Heart left ventricle (tissue), 16 donors: ENCODE results near the gene OMA1. TPM values are rescaled to one million over a fixed set of nuclear protein-coding genes. Genes with fewer than 3 reads are reported as not detected.
"Not testable (repeated sequence)": the region's sequence is repeated elsewhere in the genome, so short reads cannot be mapped to it uniquely, and the experiment has no call there.

Experiments used
- ATAC-seq, 4 donors: fragments of 200-7000 bp; cut with Tn5 transposase; one replicate each; pipeline ENCODE4 v1.9.1; 2020 to 2022; ENCODE audit warnings: moderate library complexity in 4 of 4, mild to moderate bottlenecking in 3 of 4, moderate number of reproducible peaks in 1 of 4
- DNase-seq, 5 donors: peaks; one replicate each; pipeline ENCODE4 v3.0.0-alpha.2; 2020
- H3K27ac ChIP-seq, 12 donors: fragments of 200-600 bp; sonication (generic) in 4 of 12; one replicate each; pipeline versions ENCODE4 v1.5.0 to v1.8.0; 2016 to 2022; ENCODE audit warnings: mild to moderate bottlenecking in 2 of 12
- H3K27me3 ChIP-seq, 9 donors: fragments of 200-600 bp; sonication (generic) in 2 of 9; one replicate each; pipeline versions ENCODE4 v1.5.1 to v1.8.0; 2016 to 2022; ENCODE audit warnings: mild to moderate bottlenecking in 3 of 9
- H3K36me3 ChIP-seq, 9 donors: fragments of 200-600 bp; sonication (generic) in 2 of 9; one replicate each; pipeline versions ENCODE4 v1.5.0 to v1.8.0; 2018 to 2022; ENCODE audit warnings: mild to moderate bottlenecking in 2 of 9
- H3K4me1 ChIP-seq, 12 donors: fragments of 200-600 bp; sonication (generic) in 4 of 12; one replicate each; pipeline versions ENCODE4 v1.5.0 to v1.8.0; 2016 to 2022; ENCODE audit warnings: mild to moderate bottlenecking in 3 of 12
- H3K4me3 ChIP-seq, 12 donors: fragments of 200-600 bp; sonication (generic) in 4 of 12; one replicate each; pipeline versions ENCODE4 v1.5.0 to v1.8.0; 2017 to 2022; ENCODE audit warnings: mild to moderate bottlenecking in 9 of 12, moderate library complexity in 4 of 12
- H3K9me3 ChIP-seq, 12 donors: fragments of 200-600 bp; sonication (generic) in 4 of 12; one replicate each; pipeline versions ENCODE4 v1.5.0 to v1.8.0; 2016 to 2022; ENCODE audit warnings: mild to moderate bottlenecking in 1 of 12
- POLR2A ChIP-seq, 2 donors: fragments of 450-650 bp; IDR thresholded peaks; one replicate each; pipeline ENCODE4 v1.6.1; 2017; ENCODE audit warnings: antibody characterized with exemption in 2 of 2, mild to moderate bottlenecking in 2 of 2, moderate library complexity in 2 of 2
- WGBS, 4 donors: extraction: QIAGEN DNeasy Blood & Tissue Kit in 2 of 4; methylation state at CpG; one replicate each; pipeline versions ENCODE4 v1.1.5 to v1.1.7; 2013 to 2018; 5-methylcytosine and 5-hydroxymethylcytosine counted together
- intact Hi-C, 10 donors: fragments of 100-400 bp; cut with DNase I; formaldehyde crosslinking; loops; one replicate each; pipeline versions ENCODE4 v1.11.1 to v1.14.2; 2022
- polyA plus RNA-seq, 2 donors: library from polyadenylated mRNA; stranded (reverse); fragments of 200-250 nt; gene quantifications; one replicate each; pipeline ENCODE4 v1.2.3, GENCODE V29; 2013
- total RNA-seq, 9 donors: library from RNA; depleted of rRNA in 2 of 9; stranded (reverse); fragments of >200 nt in 2 of 9; fragmentation: NEBNext Ultra II Directional in 3 of 9; extraction: Animal tissue kit (Norgen Biotek cat#: 25700) in 3 of 9; gene quantifications; one replicate each; pipeline versions ENCODE4 v1.1.0 to v1.2.4, GENCODE V29; 2016 to 2023
- TF ChIP-seq, protein P1 (sequence below), 12 donors: fragments of 200-600 bp; sonication (generic) in 4 of 12; IDR thresholded peaks; one replicate each; pipeline versions ENCODE4 v1.5.0 to v1.8.0; 2018 to 2022; ENCODE audit warnings: antibody characterized with exemption in 12 of 12, mild to moderate bottlenecking in 5 of 12
- donor health status: ischemic (EF 13 %, LVEDD 7.1; RV severe dilation, severe dysfunction).
- donor health status: healthy with polysubstance abuse.
- donor health status: DM: no; HTN: yes; CAD: no.
- donor health status: DM: no; HTN: no; CAD: no.
- donor health status: ischemic (EF 25% LVEDD 6.9; RV normal size, moderate dysfunction).
- donor health status: ischemic (EF 25% LVEDD 5.7; RV mildly dilated, moderate dysfunction).
- donor health status: healthy.
- donor health status: DM: yes; HTN: yes; CAD: no.
- donor health status: ischemic (EF 35%, LVEDD 5.7; RV mildly dilated, moderate dysfunction).
- donor health status: nonischemic (EF 11% LVEDD 7.7; RV severe dilation, severe dysfunction).
- donor health status: DM: yes; HTN: yes; CAD: no.
- donor health status: PGD.
- donor health status: ischemic (EF 29% LVEDD 5.4; RV normal size, mild dysfunction).
- donor health status: nonischemic (EF 23%, LVEDD 6.1; RV moderate dilation, normal function).

Gene OMA1
- total and polyA plus RNA-seq, 11 donors = 9.6 to 44.5 (median 28.2) TPM

DNA sequence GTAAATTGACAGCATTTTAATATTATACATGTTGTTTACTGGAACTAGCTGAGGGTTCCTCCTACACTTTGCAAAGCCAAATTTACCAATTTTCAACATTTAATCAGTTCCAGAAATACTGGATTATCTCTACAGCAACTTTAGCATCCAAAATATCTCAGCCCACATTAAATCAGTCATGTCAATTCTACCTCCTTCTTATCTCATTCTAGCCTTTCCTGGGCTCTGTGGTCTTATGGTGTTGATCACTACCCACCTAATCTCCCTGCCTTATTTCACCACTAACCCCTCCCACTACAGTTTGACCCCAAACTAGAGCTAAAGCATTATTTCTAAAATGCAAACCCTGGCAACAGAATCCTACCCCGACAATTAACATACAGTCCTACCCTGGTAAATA, 3.3 kb downstream of the OMA1 start:
- ATAC-seq (no peak), DNase-seq (no peak)
- no peak for TF ChIP-seq POLR2A (IDR thresholded peaks at IDR 0.05)
- TF ChIP-seq, protein P1, sequence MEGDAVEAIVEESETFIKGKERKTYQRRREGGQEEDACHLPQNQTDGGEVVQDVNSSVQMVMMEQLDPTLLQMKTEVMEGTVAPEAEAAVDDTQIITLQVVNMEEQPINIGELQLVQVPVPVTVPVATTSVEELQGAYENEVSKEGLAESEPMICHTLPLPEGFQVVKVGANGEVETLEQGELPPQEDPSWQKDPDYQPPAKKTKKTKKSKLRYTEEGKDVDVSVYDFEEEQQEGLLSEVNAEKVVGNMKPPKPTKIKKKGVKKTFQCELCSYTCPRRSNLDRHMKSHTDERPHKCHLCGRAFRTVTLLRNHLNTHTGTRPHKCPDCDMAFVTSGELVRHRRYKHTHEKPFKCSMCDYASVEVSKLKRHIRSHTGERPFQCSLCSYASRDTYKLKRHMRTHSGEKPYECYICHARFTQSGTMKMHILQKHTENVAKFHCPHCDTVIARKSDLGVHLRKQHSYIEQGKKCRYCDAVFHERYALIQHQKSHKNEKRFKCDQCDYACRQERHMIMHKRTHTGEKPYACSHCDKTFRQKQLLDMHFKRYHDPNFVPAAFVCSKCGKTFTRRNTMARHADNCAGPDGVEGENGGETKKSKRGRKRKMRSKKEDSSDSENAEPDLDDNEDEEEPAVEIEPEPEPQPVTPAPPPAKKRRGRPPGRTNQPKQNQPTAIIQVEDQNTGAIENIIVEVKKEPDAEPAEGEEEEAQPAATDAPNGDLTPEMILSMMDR (IDR thresholded peaks at IDR 0.05) = no peak
- 81 to 93% (median 87%) methylated on average over 1 of the region's 1 CpG for WGBS, 4 donors
- no peak overlapping the region for H3K27ac ChIP-seq
- peaks cover 0 to 18% (median 11%) of the 10 kb centered on the region in 12 donors for H3K4me1 ChIP-seq
- no peak overlapping the region for H3K4me3 ChIP-seq
- intact Hi-C loops = loop anchor here in 8 of 10 donors (10.0 kb wide), 3 partner anchors 112 to 1118 kb away; partner anchors contain the start of gene DAB1 (in 2 of the 8)
- no peaks in the 10 kb centered on the region for H3K27me3 ChIP-seq
- H3K9me3 ChIP-seq = no peaks in the 10 kb centered on the region
- peaks cover 0 to 7% (median 4%) of the 10 kb centered on the region in 9 donors for H3K36me3 ChIP-seq

DNA sequence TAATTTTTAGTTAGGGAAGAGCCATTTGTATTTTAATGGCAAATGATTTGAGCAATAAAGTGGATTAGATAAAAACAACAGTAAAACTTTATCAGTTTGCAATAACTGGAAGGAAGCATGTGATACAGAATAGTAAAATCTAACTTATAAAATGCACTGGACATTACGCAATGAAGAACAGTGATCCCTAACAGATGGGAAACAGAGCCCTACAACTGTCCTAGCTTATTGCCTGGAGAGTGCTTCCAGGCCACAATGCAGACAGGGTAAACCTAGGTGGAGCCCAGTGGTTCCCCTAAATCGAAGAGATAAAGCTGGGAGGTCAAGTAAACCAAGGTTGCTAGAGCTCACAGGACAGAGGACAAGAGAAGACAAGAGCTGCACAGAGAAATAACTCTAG, 7.0 kb downstream of the OMA1 start:
- no peaks in the 10 kb centered on the region for H3K9me3 ChIP-seq
- H3K27me3 ChIP-seq = no peaks in the 10 kb centered on the region
- peaks cover 0 to 8% (median 0%) of the 10 kb centered on the region in 12 donors for H3K4me1 ChIP-seq
- no peak for DNase-seq
- ATAC-seq = no peak
- H3K27ac ChIP-seq = peak overlapping the region in 1 of 12 donors; percentile 27
- H3K36me3 ChIP-seq = peaks cover 0 to 21% (median 4%) of the 10 kb centered on the region in 9 donors
- no peak overlapping the region for H3K4me3 ChIP-seq
- TF ChIP-seq, protein P1 (IDR thresholded peaks at IDR 0.05) = no peak
- no peak for TF ChIP-seq POLR2A (IDR thresholded peaks at IDR 0.05)
- intact Hi-C loops = no loop called here
- 72 to 75% (median 73%) methylated on average over 2 of the region's 2 CpGs for WGBS, 4 donors

- no peak for DNase-seq
Measured at GRCh38 chr1:58538821-58539220, 7.7 kb downstream of the OMA1 start.

DNA sequence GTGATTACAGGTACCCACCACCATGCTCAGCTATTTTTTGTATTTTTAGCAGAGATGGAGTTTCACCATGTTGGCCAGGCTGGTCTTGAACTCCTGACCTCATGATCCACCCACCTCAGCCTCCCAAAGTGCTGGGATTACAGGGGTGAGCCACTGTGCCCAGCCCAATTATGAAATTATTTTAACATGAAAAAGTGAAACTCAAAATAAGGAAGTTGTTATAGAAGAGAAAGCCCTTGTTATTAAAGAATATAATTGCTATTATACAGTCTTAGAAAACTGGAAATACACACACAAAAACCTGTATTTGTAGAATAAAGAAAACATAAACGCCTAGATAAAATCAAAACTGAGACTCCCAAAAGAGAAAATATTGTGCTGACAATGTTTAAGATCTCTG, 14.7 kb downstream of the OMA1 start:
- intact Hi-C loops, H3K27me3 ChIP-seq, ATAC-seq, DNase-seq, H3K4me3 ChIP-seq, H3K4me1 ChIP-seq, H3K27ac ChIP-seq, H3K9me3 ChIP-seq: not testable (repeated sequence)
- peaks cover 0 to 25% (median 0%) of the 10 kb centered on the region in 9 donors for H3K36me3 ChIP-seq
- WGBS, 4 donors = 82 to 97% (median 91%) methylated on average over 1 of the region's 1 CpG

More at GRCh38 chr1:58538821-58539220, 7.7 kb downstream of the OMA1 start:
- intact Hi-C loops = no loop called here
- Histone ChIP-seq H3K36me3 (peaks cover 0 to 21% (median 4%) of the 10 kb centered on the region in 9 donors), H3K4me3 (no peak overlapping the region), H3K4me1 (peaks cover 0 to 8% (median 0%) of the 10 kb centered on the region in 12 donors), H3K9me3 (no peaks in the 10 kb centered on the region), H3K27ac (peak overlapping the region in 1 of 12 donors; percentile 27), H3K27me3 (no peaks in the 10 kb centered on the region)
- no peak for ATAC-seq
- TF ChIP-seq, protein P1 (IDR thresholded peaks at IDR 0.05) = no peak
- no peak for TF ChIP-seq POLR2A (IDR thresholded peaks at IDR 0.05)
- WGBS, 4 donors = 87 to 92% (median 89%) methylated on average over 3 of the region's 3 CpGs

- Histone ChIP-seq H3K9me3 (no peaks in the 10 kb centered on the region), H3K27me3 (no peaks in the 10 kb centered on the region), H3K27ac (no peak overlapping the region), H3K36me3 (peaks cover 0 to 50% (median 19%) of the 10 kb centered on the region in 9 donors), H3K4me3 (no peak overlapping the region), H3K4me1 (peaks cover 0 to 6% (median 0%) of the 10 kb centered on the region in 12 donors)
- no peak for DNase-seq
- intact Hi-C loops = no loop called here
- no peak for ATAC-seq
- TF ChIP-seq, protein P1 (IDR thresholded peaks at IDR 0.05) = no peak
- TF ChIP-seq POLR2A (IDR thresholded peaks at IDR 0.05) = no peak
- WGBS, 4 donors = 96 to 99% (median 97%) methylated on average over 1 of the region's 1 CpG
Measured at GRCh38 chr1:58529284-58529683, 17.2 kb downstream of the OMA1 start.
